Ramos (cell line): ENCODE data around the gene CACNA1I.

Experiments
- in situ Hi-C: fragments of 300-500 bp; cut with MboI; formaldehyde crosslinking; loops from one replicate; pipeline ENCODE4 v1.14.3; 2022; ENCODE audit warnings: low sequenced_read_pairs; ENCODE audit not compliant: unreplicated experiment

CACNA1I gene

DNA sequence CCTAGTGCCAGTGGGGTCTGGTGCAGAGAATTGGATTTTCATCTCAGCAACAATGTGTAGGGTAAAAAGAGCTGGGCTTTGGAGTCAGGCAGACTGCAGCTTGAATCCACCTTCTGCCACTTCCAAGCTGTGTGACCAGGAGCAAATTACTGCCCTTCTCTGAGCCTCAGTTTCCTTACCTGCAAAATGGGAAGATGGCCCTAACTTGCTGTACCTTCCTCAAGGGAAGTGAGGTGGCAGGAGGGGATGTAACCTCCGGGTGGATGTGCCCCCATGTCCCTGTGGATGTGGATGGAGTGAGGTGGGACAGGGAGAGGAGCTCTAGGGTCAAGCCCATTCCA, 90.9 kb downstream of the CACNA1I start:
- in situ Hi-C loops, result no loop called here

DNA sequence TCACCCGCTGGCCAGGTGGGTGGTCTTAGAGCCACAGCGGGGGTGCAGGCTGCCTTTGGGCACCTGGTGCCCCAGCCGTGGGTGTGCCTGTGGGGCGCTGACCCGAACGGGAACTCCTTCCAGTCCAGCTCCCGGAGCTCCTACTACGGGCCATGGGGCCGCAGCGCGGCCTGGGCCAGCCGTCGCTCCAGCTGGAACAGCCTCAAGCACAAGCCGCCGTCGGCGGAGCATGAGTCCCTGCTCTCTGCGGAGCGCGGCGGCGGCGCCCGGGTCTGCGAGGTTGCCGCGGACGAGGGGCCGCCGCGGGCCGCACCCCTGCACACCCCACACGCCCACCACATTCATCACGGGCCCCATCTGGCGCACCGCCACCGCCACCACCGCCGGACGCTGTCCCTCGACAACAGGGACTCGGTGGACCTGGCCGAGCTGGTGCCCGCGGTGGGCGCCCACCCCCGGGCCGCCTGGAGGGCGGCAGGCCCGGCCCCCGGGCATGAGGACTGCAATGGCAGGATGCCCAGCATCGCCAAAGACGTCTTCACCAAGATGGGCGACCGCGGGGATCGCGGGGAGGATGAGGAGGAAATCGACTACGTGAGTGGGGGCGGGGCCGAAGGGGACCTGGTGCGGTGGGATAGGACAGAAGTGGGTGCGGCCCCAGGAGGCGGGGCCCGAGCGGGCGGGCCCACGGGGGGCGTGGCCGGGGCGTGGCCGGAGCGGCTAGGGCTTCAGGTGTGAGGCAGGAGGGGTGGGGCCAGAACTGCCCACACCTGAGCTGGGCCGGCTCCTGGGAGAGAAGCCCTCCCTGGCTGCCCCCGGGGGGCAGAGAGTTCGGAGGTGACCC, 91.5 kb downstream of the CACNA1I start:
- in situ Hi-C loops, result no loop called here

DNA sequence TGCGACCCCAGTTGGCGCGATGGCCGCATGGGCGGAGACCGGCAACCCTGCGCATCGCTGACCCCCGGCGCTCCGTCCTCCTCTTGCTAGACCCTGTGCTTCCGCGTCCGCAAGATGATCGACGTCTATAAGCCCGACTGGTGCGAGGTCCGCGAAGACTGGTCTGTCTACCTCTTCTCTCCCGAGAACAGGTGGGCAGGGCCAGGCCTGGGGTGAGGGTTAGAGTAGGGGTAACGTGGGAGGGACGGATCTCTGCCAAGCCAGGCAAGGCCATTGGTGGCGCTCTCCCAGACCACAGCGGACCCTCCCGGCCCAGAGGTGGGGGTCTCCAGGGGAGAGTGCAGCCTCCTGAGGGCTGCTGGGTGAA, 92.1 kb downstream of the CACNA1I start:
- in situ Hi-C loops, result no loop called here

DNA sequence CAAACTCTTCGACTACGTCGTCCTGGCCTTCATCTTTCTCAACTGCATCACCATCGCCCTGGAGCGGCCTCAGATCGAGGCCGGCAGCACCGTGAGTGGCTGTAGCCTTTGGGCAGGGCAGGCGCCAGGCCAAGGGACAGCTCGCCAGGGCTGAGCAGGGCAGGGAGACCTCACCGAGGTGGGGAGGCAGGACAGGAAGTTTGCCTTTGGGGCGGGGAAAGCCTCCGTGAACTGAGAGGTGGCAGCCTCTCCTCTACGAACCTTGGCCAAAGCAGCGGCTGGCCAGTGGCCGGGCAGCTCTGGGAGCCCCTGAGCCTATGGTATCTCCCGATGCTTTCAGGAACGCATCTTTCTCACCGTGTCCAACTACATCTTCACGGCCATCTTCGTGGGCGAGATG, 93.2 kb downstream of the CACNA1I start:
- in situ Hi-C loops, result no loop called here

DNA sequence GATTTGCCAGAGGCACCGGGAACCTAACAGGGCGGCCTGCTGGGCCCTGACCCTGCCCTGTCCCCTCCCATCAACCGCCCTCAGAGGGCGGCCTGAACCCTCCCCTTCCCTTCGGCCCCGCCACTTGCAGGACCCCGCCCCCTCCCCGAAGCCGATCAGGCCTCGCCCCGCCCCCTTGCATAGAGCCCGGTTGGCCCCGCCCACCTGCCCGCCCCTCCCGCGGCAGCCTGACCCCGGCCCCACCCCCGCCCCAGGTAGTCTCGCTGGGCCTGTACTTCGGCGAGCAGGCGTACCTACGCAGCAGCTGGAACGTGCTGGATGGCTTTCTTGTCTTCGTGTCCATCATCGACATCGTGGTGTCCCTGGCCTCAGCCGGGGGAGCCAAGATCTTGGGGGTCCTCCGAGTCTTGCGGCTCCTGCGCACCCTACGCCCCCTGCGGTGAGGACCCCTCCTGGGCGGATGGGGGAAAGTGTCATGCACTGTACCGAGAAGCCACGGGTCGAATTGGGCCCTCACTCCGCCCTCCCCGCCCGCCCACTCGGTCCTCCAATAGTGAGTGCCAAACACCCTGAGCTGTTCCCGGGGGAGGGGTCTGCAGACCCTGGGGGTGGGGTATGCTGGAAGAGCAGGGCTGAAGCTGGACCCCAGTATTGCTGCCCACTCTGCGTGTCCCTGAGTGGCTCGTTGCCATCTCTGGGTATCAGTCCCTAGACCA, 94.1 kb downstream of the CACNA1I start:
- in situ Hi-C loops, result no loop called here

DNA sequence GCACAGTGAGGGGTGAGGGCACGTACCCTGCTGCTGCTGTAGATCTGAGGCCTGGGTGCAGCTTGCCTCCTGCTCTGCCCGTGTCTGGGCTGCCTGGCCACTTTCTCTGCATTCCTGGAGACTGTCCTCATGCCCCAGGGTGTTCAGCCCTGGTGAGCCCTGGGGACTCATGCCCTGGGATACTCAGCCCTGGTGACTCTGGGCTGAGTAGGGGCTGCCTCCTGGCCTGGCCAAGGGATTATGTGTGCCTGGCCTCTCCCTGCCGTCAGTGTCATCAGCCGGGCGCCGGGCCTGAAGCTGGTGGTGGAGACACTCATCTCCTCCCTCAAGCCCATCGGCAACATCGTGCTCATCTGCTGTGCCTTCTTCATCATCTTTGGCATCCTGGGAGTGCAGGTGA, 94.7 kb downstream of the CACNA1I start:
- in situ Hi-C loops, result no loop called here

DNA sequence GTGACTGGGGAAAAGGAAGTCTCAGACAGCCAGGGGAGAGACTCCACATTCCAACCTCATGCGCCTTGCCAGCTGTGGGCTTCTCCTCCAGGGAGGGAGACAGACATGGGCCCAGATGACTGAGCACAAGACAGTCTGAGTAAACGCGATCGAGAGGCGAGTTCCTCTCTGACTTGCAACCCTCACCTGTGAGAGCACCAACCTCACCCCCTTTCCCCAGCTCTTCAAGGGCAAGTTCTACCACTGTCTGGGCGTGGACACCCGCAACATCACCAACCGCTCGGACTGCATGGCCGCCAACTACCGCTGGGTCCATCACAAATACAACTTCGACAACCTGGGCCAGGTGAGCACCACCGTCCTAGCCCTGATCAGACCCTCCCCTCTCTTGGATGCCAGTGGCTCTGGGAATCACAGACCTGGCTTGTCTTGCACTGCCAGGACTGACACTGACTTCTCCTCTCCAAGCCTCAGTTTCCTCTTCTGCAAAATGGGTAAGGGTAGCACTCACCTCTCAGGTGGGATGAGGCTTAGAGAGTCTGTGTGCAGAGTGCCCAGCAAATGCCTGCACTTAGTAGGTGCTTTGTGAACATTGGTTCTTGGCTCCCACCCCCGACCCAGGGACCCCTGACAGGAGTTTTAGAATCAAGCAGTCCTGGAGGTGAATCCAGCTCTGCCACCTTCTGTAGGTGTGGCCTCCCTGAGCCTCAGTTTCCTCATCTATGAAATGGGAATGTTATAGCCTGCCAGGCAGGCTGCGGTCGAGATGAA, 95.3 kb downstream of the CACNA1I start:
- in situ Hi-C loops, result no loop called here

DNA sequence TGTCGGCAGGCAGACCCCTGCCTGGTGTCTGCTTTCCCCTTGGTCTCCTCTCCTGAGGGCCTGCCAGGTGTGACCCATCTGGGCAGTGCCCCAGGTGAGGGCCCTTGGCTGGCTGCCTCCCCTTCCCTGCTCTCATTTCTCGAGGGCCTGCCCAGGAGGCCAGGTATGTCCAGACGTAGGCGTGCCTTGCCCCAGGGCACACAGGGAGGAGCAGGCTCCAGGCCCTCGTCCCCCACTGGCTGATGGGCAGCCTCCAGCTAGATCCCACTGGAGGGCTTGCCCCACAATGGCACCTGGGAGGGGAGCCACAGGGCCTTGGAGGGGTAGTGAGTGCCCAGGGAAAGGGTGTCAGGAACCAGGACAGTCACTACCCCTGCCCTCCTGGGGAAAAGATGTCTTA, 95.9 kb downstream of the CACNA1I start:
- in situ Hi-C loops, result no loop called here

DNA sequence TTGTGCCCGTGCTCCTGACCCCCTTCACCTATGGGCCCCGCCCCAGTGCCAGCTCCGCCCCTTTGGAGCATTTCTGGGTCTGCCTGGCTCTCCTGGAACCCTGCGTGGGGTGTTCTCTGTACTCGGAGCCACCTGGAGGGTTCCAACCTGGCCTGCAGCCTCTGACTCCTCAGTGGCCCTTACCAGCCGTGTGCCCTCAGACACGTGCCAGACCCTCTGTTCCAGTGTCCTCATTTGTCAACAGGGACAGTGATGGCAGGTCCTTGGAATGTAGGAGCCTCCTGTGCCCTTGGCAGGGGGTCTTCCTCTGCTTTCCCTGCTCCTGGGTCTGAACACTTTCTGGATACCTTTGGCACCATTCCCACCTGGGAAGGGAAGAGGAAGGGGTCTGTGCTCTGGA, 96.4 kb downstream of the CACNA1I start:
- in situ Hi-C loops, result no loop called here

DNA sequence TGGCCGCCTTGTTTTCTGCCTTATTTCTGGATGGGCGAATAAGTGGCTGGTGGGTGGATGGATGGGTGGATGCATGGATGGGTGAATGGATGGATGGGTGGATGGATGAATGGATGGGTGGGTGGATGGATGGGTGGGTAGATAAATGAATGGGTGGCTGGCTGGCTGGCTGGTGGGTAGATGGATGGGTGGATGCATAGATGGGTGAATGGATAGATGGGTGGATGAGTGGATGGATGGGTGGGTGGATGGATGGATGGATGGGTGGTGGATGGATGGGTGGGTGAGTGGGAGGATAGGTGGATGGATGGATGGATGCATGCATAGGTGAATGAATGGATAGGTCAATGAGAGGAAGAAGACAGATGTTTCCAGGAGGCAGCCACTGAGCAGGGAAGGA, 98.9 kb downstream of the CACNA1I start:
- in situ Hi-C loops, result no loop called here

DNA sequence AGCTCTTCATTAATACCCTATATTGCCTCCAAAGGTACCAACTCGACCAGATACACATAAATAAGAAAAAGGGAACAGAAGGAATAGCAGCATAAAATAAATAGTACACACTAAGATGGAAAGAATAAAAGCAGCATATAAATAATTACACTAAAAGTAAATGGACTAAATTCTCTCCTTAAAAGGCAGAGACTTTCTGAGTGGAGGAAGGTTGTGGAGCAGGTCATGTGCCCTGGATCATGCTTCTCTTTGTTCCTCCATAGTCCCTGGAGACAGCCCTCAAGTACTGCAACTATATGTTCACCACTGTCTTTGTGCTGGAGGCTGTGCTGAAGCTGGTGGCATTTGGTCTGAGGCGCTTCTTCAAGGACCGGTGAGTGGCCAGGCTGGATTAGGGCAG, 101.4 kb downstream of the CACNA1I start:
- in situ Hi-C loops, result no loop called here

DNA sequence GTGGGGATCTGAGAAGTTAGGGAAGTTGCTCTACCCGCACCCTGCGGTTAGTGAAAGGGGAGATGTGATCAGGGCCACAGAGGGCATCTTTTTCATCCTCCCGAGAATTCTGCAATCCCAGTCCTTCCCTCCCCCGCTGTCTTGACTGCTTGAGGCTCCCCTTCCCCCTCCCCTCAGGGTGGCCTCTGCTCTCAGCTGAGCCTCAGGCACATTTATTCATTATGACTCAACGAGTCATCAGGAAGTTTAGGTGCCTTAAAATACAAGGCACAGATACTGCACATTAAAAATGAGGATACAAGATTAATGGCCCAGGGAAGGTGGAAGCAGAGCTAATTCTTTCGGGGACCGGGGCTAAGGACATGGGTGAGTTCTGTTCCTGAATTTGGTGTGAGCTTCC, 104.0 kb downstream of the CACNA1I start:
- in situ Hi-C loops, result no loop called here

DNA sequence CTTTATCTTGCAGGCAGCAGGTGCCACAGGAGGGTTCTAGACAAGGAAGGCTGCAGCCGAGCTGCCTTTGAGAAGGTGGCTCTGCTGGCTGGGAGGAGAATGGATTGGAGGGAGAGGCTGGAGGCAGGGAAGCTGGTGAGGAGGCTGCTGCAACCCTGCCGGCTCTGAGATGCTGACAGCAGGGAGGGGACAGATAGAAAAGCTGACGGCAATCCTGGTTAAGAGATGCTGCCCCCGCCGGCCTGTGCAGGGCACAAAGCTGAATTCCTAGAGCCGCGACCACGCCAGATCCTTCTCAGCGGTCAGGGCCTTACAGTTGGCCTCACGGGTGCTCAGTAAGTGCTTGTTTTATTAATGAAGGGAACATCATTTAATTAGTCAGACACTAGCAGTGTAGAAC, 105.4 kb downstream of the CACNA1I start:
- in situ Hi-C loops, result no loop called here

DNA sequence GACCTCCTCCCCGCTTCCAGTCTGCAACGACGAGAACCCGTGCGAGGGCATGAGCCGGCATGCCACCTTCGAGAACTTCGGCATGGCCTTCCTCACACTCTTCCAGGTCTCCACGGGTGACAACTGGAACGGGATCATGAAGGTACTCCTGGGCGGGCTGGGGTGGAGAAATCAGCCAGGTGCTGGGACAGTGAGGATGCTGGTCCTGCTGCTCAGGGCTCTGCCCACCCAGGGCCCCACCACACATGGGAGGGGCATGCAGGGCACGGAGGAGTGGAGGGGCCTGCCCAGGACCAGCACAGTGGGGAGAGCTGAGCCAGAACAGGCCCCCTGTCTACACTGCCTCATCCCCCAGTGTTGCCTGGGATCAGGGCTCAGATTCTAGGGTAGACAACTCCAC, 107.4 kb downstream of the CACNA1I start:
- in situ Hi-C loops, result no loop called here

DNA sequence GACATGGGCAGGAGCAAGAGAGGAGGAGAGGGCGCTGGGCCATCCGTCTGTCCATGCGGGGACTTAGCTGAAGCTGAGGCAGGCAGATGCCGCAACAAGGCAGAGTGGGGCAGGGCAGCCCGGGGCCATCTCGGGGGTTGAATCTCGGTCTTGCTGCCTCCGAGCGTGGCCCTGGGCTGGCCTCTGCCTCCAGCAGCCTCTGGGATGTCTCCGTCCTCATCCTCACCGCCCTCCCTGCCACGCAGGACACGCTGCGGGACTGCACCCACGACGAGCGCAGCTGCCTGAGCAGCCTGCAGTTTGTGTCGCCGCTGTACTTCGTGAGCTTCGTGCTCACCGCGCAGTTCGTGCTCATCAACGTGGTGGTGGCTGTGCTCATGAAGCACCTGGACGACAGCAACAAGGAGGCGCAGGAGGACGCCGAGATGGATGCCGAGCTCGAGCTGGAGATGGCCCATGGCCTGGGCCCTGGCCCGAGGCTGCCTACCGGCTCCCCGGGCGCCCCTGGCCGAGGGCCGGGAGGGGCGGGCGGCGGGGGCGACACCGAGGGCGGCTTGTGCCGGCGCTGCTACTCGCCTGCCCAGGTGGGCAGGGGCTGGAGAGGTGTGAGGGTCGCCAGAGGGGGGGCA, 108.4 kb downstream of the CACNA1I start:
- in situ Hi-C loops, result no loop called here

DNA sequence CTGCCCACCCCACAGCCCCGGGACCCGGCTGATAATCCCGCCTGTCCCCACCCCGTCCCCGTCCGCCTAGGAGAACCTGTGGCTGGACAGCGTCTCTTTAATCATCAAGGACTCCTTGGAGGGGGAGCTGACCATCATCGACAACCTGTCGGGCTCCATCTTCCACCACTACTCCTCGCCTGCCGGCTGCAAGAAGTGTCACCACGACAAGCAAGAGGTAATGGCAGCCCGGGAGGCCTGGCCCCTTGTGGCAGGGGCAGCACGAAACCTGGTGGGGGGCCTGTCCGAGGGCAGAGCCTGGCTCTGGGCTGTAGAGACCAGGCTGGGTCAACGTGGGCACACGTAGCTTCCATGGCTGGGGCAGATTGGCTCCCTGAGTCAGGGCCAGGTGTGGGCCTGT, 109.1 kb downstream of the CACNA1I start:
- in situ Hi-C loops, result no loop called here

DNA sequence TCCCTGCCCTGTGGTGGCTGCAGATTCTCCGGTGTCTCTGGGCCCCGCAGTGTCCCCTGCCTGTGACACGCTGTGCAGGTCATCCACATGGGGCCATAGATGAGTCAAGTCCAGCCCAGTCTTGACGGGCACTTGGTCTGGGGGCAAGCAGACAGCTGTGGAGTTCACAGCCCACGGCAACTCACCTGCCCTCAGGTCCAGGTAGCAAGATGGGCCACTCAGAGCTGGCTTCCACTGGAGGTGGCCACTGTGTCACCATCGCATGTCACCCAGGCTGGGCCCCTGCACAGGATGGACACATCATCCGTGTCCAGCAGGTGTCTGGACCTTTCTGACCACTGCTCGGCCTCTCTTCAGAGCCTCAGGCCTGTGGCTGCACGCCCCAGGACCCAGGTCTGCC, 109.9 kb downstream of the CACNA1I start:
- in situ Hi-C loops, result no loop called here

DNA sequence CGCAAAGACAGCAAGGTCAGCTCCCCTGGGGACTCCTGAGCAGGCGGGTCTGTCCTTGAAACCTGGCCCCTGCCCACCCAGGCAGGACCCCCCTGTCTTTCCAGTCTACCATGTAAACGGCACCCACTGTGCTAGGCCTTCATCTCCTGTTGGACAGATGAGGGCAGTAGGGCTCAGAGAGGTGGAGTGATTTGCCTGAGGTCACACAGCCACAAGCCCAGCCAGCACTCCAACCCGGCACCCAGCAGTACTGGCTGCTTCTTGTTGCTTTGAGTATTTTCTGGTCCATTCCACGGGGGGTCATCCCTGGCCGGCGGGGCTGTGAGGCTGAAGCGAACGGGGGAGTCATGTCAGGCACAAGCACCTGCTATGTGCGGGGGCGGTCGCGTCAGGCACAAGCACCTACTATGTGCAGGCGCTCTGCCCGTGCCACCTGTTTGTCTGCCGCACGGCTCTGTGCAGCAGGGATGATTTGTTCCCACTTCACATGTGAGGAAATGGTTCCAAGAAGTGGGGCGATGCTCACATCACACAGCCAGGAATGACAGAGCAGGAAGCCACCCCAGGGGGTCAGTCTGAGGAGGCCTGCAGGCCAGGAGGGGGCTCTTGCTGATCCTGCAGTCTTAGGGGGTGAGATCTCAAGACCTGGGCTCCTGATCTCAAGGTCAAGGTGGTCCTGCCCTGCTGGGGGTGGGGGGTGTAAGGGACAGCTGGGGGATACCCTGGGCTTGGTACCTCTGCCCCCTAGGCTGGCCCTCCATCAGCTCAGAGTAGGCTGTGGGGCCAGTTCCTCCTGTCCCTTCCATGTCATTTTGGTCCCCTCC, 110.7 kb downstream of the CACNA1I start:
- in situ Hi-C loops, result no loop called here

DNA sequence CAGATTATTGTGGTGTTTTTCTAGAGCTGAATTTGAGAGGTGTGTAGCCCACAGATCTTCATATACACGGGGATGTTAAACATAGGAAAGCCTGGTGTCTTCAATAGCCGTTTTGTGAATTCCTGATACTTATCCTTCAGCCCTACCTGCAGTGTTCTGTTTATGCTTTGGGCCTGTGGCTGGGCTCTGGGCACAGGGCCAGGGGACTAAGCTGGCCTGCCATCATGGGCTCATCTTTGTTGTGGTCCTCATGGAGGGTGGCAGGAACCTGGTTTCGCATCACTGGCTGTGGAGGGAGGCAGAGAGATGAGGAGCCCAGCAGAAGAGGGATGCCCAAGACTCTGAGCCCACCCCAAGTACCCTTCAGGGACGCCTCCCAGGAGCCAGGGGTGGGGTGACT, 112.4 kb downstream of the CACNA1I start:
- in situ Hi-C loops, result no loop called here

DNA sequence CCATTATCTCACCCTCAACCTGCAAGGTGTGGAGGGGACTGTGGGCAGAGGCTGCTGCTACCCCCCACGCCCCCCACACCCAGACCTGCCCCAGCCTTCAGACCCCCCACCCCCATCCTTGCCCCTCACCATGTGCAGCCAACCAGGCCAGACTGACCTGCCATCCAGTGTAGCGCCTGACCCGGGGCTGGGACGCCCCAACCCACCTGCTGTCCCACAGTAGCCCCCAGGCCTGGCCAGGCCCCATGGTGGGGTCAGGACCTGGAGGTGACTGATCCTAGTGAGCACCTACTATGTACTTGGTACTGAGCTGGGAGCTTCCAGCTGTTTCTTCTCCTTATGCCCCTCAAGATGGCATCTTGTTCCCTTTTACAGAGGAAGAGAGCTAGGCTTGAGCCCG, 113.1 kb downstream of the CACNA1I start:
- in situ Hi-C loops, result no loop called here
